ENCODE measurements around the gene CIBAR2. TPM values are rescaled to one million over a fixed set of nuclear protein-coding genes. Genes with fewer than 3 reads are reported as not detected.

Gene CIBAR2
- total RNA-seq, 1 donor from 2014 or later, result 12.8 TPM

DNA sequence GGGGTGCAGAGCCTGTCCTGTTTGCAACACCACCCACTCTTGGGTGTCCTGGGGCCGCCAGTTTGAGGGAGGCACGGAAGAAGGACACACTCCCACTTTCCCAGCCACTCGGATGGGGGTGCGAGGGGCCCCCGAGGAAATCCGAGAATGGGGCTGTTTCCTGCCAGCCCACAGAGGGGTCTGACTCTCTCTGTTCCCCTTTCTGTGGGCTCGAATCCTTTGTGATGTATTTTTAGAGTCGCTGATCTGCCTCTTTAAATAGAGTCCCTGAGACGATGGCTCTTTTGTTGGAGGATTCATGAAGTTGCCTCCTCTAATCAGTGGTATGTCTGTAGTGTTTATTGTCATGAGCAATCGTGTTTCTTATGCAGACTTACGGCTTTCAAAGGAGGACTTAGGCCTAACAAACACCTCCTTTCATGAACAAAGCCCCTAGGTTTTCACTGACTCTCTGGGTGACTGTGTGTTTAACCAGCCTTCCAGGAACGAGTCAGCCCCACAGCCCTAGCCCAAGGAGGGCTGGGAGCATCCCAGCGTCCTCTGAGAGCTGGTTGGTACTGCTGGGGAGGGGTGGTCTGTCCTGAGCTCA is 29.1 kb downstream of the CIBAR2 start:
- peaks cover 38% of the 10 kb centered on the region for H3K36me3 ChIP-seq
- no peak for TF ChIP-seq CTCF (IDR thresholded peaks at IDR 0.05)

GRCh38 chr16:85082173-85083050 is 29.9 kb downstream of the CIBAR2 start:
- H3K27me3 ChIP-seq (ENCODE audit: low read depth), result no peaks in the 10 kb centered on the region
- H3K27ac ChIP-seq, result no peak overlapping the region
- H3K36me3 ChIP-seq, result peaks cover 41% of the 10 kb centered on the region
- H3K4me1 ChIP-seq, result peaks cover 16% of the 10 kb centered on the region
- H3K4me3 ChIP-seq, result no peak overlapping the region
- no peak for DNase-seq
- peak; percentile 57 to 68 for ATAC-seq
- H3K9me3 ChIP-seq, result no peaks in the 10 kb centered on the region
- intact Hi-C loops (cut with DNase I), result no loop called here
- no peak for TF ChIP-seq CTCF (IDR thresholded peaks at IDR 0.05)

More for the DNA sequence above, 29.1 kb downstream of the CIBAR2 start:
- peaks cover 16% of the 10 kb centered on the region for H3K4me1 ChIP-seq
- no peak for ATAC-seq
- no peaks in the 10 kb centered on the region for H3K9me3 ChIP-seq
- DNase-seq, result no peak
- intact Hi-C loops (cut with DNase I), result no loop called here
- H3K27me3 ChIP-seq (ENCODE audit: low read depth), result no peaks in the 10 kb centered on the region
- H3K27ac ChIP-seq, result no peak overlapping the region
- no peak overlapping the region for H3K4me3 ChIP-seq

GRCh38 chr16:85081765-85082164 is 30.5 kb downstream of the CIBAR2 start:
- Histone ChIP-seq H3K4me1 (peaks cover 16% of the 10 kb centered on the region), H3K4me3 (no peak overlapping the region), H3K36me3 (peaks cover 43% of the 10 kb centered on the region), H3K27ac (no peak overlapping the region), H3K9me3 (no peaks in the 10 kb centered on the region), H3K27me3 (ENCODE audit: low read depth) (no peaks in the 10 kb centered on the region)
- no peak for TF ChIP-seq CTCF (IDR thresholded peaks at IDR 0.05)
- no peak for ATAC-seq
- DNase-seq, result no peak
- intact Hi-C loops (cut with DNase I), result no loop called here

DNA sequence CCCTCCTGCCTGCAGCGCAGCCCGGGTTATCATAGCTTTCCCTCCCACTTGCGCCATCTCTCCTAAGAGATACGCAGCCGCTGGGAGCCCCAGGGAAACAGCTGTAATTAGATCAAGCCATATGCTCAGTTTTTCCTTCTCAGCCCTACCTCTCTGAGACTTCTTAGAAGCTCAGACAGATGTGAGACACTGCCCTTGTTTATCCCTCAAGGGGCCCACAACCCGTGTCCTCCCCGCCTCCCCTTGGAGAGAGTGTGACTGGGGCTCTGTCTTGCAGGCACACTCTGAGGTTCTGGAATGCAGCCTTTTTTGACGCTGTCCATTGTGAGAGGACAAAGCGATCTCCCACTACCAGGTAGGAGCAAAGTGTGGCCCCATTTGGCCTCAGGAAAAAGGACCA is 31.2 kb downstream of the CIBAR2 start:
- Histone ChIP-seq H3K4me1 (peaks cover 16% of the 10 kb centered on the region), H3K4me3 (no peak overlapping the region), H3K36me3 (peaks cover 51% of the 10 kb centered on the region), H3K9me3 (no peaks in the 10 kb centered on the region), H3K27ac (no peak overlapping the region), H3K27me3 (ENCODE audit: low read depth) (no peaks in the 10 kb centered on the region)
- no peak for TF ChIP-seq CTCF (IDR thresholded peaks at IDR 0.05)
- ATAC-seq (no peak), DNase-seq (no peak)
- intact Hi-C loops (cut with DNase I), result no loop called here

GRCh38 chr16:85079785-85080570 is 32.3 kb downstream of the CIBAR2 start:
- DNase-seq (no peak), ATAC-seq (no peak)
- Histone ChIP-seq H3K27ac (no peak overlapping the region), H3K9me3 (no peaks in the 10 kb centered on the region), H3K36me3 (peaks cover 60% of the 10 kb centered on the region), H3K4me1 (peaks cover 16% of the 10 kb centered on the region), H3K27me3 (ENCODE audit: low read depth) (no peaks in the 10 kb centered on the region), H3K4me3 (no peak overlapping the region)
- no peak for TF ChIP-seq CTCF (IDR thresholded peaks at IDR 0.05)
- intact Hi-C loops (cut with DNase I), result no loop called here
